ENCODE measurements around the gene DACT2. TPM values are rescaled to one million over a fixed set of nuclear protein-coding genes. Genes with fewer than 3 reads are reported as not detected.
"Not testable (repeated sequence)": the region's sequence is repeated elsewhere in the genome, so short reads cannot be mapped to it uniquely, and the experiment has no call there.

The DACT2 gene
- total and polyA plus RNA-seq, 2 experiments from 2014 or later: not detected

DNA sequence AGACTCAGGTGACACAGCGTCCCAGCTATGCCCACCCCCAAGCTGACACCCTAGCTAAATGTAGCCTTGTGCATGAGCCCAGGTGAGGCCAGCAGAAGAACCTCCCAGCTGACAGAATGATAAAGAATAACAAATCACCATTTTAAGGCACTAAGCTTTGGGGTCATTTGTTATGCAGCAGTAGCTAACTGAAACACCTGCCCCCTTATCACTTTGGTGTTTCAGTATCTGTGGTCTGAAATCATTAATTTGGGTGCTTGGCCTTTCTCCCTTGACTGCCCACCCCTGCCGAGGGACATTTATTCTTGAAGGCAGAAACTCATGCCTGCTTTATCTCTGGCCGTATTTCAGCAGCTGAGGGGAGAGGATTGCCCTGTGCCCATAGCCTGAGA is 30.0 kb downstream of the DACT2 start:
- H4K20me1 ChIP-seq (ENCODE audit: insufficient read depth): no peaks in the 10 kb centered on the region
- H3K4me1 ChIP-seq (ENCODE audit: insufficient read depth): no peaks in the 10 kb centered on the region
- no peaks in the 10 kb centered on the region for H3K79me2 ChIP-seq (ENCODE audit: insufficient read depth)
- TF ChIP-seq EZH2 (IDR thresholded peaks at IDR 0.05; ENCODE audit: insufficient read depth, poor library complexity, severe bottlenecking): no peak
- no peak for TF ChIP-seq EZH2phosphoT487 (IDR thresholded peaks at IDR 0.05; ENCODE audit: insufficient read depth, low read depth)
- H3F3A ChIP-seq (ENCODE audit: insufficient read depth): no peaks in the 10 kb centered on the region
- 32 to 46% methylated on average over 3 of the region's 3 CpGs for WGBS, 2 experiments (ENCODE audit: low coverage in 1 of 2, low lambda C conversion rate in 2 of 2, missing lambda C conversion rate in 2 of 2)
- H3K36me3 ChIP-seq (ENCODE audit: low read depth): no peaks in the 10 kb centered on the region
- H3K4me2 ChIP-seq (ENCODE audit: unreplicated experiment): no peak overlapping the region
- no peak overlapping the region for H3K9ac ChIP-seq
- no peaks in the 10 kb centered on the region for H3K9me3 ChIP-seq (ENCODE audit: low read depth)
- no peak overlapping the region for H3K27ac ChIP-seq
- no peak for DNase-seq
- in situ Hi-C loops (cut with MboI): no loop called here
- H3K4me3 ChIP-seq: no peak overlapping the region
- H3K9me2 ChIP-seq (ENCODE audit: insufficient read depth): no peaks in the 10 kb centered on the region
- H2AFZ ChIP-seq: no peak overlapping the region
- no peaks in the 10 kb centered on the region for H3K27me3 ChIP-seq (replicated peaks; ENCODE audit: insufficient read depth)

DNA sequence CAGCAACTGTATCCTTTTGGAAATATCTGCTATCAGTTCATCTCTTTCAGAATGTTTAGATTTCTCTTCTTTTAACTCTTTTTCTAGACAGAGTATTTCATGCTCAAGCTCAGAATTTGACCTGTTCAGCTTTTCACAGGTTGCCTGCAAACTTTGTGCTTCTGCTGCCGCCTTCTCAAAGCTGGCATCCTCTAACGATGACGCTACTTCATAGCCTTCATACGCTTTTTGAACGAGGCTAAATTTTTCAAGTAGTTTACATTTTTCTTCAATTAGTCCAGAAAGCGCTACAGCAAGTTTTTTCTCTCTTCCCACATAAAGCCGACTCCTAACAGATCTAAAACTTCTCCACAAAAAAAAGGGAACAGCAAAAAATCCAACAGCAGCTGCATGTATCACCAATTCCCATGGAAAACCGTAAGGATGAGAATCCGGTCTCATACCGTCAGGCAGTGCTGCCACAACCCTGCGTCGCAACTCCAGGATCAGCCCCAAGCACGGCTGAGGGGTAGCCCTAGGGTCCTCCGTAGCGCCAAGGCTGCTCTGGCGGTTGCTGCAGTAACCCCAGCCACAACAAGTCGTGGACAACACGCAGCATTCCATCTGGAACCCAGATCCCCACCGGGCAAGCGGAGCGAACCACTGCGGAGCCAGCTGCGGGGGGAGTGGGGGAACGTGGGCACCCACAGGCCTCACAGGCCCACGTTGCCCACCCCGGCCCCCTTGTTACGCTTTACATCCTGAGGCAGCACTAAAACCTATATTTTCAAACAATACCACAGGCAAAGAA is 30.6 kb downstream of the DACT2 start:
- in situ Hi-C loops (cut with MboI): no loop called here

DNA sequence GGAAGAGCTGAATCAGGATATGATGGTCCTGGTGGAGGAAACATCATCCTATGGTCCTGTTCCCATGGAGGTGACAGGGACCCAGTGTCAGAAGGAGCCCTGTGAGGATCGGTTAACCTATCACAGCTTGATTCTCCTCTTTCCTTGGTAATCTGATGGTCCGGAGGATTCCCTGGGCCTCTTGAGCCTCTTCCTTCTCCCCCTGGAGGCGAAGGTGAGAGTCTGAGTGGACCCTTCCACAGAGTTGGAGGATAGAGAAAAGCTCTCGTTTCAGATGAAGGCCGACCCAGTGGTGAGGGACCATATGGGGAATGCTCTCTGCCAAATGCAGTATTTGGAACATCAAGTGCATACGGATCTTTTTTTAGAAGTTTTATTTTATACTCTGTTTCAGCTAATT is 32.1 kb downstream of the DACT2 start:
- H3K27ac ChIP-seq; H3K79me2 ChIP-seq (ENCODE audit: insufficient read depth); DNase-seq; in situ Hi-C loops (cut with MboI); H3K4me1 ChIP-seq (ENCODE audit: insufficient read depth); H2AFZ ChIP-seq; H3F3A ChIP-seq (ENCODE audit: insufficient read depth); H3K4me2 ChIP-seq (ENCODE audit: unreplicated experiment); H4K20me1 ChIP-seq (ENCODE audit: insufficient read depth); H3K27me3 ChIP-seq (replicated peaks; ENCODE audit: insufficient read depth); H3K4me3 ChIP-seq; H3K9ac ChIP-seq; H3K9me2 ChIP-seq (ENCODE audit: insufficient read depth); H3K36me3 ChIP-seq (ENCODE audit: low read depth); H3K9me3 ChIP-seq (ENCODE audit: low read depth): not testable (repeated sequence)
- 31 to 35% methylated on average over 6 of the region's 6 CpGs for WGBS, 2 experiments (ENCODE audit: low coverage in 1 of 2, low lambda C conversion rate in 2 of 2, missing lambda C conversion rate in 2 of 2)

More for the DNA sequence above, 30.6 kb downstream of the DACT2 start:
- Histone ChIP-seq H4K20me1 (ENCODE audit: insufficient read depth) (no peaks in the 10 kb centered on the region), H3K36me3 (ENCODE audit: low read depth) (no peaks in the 10 kb centered on the region), H2AFZ (no peak overlapping the region), H3F3A (ENCODE audit: insufficient read depth) (no peaks in the 10 kb centered on the region), H3K9ac (no peak overlapping the region), H3K79me2 (ENCODE audit: insufficient read depth) (no peaks in the 10 kb centered on the region), H3K27ac (no peak overlapping the region), H3K9me2 (ENCODE audit: insufficient read depth) (no peaks in the 10 kb centered on the region), H3K9me3 (ENCODE audit: low read depth) (no peaks in the 10 kb centered on the region), H3K4me3 (no peak overlapping the region), H3K27me3 (replicated peaks; ENCODE audit: insufficient read depth) (no peaks in the 10 kb centered on the region), H3K4me2 (ENCODE audit: unreplicated experiment) (no peak overlapping the region), H3K4me1 (ENCODE audit: insufficient read depth) (no peaks in the 10 kb centered on the region)
- WGBS, 2 experiments (ENCODE audit: low coverage in 1 of 2, low lambda C conversion rate in 2 of 2, missing lambda C conversion rate in 2 of 2): 54 to 64% methylated on average over 25 to 27 of the region's 27 CpGs
- DNase-seq: no peak
- TF ChIP-seq EZH2phosphoT487 (IDR thresholded peaks at IDR 0.05; ENCODE audit: insufficient read depth, low read depth): no peak
- TF ChIP-seq EZH2 (IDR thresholded peaks at IDR 0.05; ENCODE audit: insufficient read depth, poor library complexity, severe bottlenecking): no peak

DNA sequence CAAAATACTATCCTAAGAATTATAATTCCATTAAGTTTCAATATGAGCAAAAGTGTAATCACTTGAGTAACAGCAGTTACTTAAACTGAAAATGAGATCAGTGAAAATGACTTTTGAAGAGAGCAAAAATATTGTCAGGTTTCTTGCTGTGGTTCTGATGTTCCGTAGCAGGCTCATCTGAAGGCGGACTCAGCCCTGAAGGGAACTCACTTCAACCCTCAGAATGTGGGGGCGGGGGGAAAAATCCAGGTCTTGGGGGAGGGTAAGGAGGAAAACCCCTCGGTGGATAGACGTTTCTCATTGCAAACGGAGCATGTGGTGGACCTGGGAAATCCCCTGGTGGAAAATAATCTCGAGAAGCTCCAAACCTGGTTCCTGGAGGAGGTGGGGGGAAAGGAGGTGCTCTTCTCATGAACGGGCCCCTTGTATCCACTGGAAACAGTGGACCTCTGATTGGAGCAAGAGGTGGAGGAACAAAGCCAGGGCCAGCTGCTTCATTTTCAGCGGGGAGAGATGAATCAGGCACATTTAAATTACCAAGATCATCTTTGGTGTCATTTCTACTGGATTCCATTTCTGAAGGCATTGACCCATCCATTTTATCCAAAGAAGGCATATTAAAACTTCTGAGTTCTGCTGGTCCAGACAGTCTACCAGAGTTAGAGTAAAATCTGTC is 32.7 kb downstream of the DACT2 start:
- H3K9ac ChIP-seq; H3K79me2 ChIP-seq (ENCODE audit: insufficient read depth); H3K4me3 ChIP-seq; H3K27me3 ChIP-seq (replicated peaks; ENCODE audit: insufficient read depth); H2AFZ ChIP-seq; DNase-seq; H3K4me2 ChIP-seq (ENCODE audit: unreplicated experiment); H3K36me3 ChIP-seq (ENCODE audit: low read depth); H4K20me1 ChIP-seq (ENCODE audit: insufficient read depth); H3K9me2 ChIP-seq (ENCODE audit: insufficient read depth); H3K27ac ChIP-seq; H3F3A ChIP-seq (ENCODE audit: insufficient read depth); H3K9me3 ChIP-seq (ENCODE audit: low read depth); H3K4me1 ChIP-seq (ENCODE audit: insufficient read depth); in situ Hi-C loops (cut with MboI): not testable (repeated sequence)
- WGBS, 2 experiments (ENCODE audit: low coverage in 1 of 2, low lambda C conversion rate in 2 of 2, missing lambda C conversion rate in 2 of 2): 44 to 54% methylated on average over 5 to 9 of the region's 9 CpGs

All from GM23248 (cell line).